Upper lobe of left lung (tissue), 6 donors: ENCODE data around the gene TBKBP1. TPM values are rescaled to one million over a fixed set of nuclear protein-coding genes. Genes with fewer than 3 reads are reported as not detected.
A peak's percentile ranks its signal among the peaks of the same experiment; 100 is the strongest.

Experiments
- ATAC-seq, 2 donors: fragments of 200-7000 bp; cut with Tn5 transposase; one replicate each; pipeline ENCODE4 v1.9.1; 2022; ENCODE audit warnings: mild to moderate bottlenecking in 2 of 2, moderate library complexity in 2 of 2; ENCODE audit not compliant: low FRiP score in 2 of 2
- DNase-seq, 2 donors: peaks; one replicate each; pipeline ENCODE4 v3.0.0-alpha.2; 2019 to 2020
- H3K27ac ChIP-seq, 4 donors: fragments of 200-600 bp; sonication (generic); one replicate each; pipeline ENCODE4 v1.5.1; 2016 to 2019
- H3K27me3 ChIP-seq, 4 donors: fragments of 200-600 bp; sonication (generic); one replicate each; pipeline ENCODE4 v1.5.1; 2017 to 2019
- H3K36me3 ChIP-seq, 4 donors: fragments of 200-600 bp; sonication (generic); one replicate each; pipeline ENCODE4 v1.5.1; 2016 to 2019
- H3K4me1 ChIP-seq, 4 donors: fragments of 200-600 bp; sonication (generic); one replicate each; pipeline ENCODE4 v1.5.1; 2018 to 2019
- H3K4me3 ChIP-seq, 4 donors: fragments of 200-600 bp; sonication (generic); one replicate each; pipeline ENCODE4 v1.5.1; 2017 to 2019; ENCODE audit warnings: mild to moderate bottlenecking in 2 of 4, moderate library complexity in 1 of 4
- H3K9me3 ChIP-seq, 4 donors: fragments of 200-600 bp; sonication (generic); one replicate each; pipeline ENCODE4 v1.5.1; 2018 to 2019
- CTCF ChIP-seq, 6 experiments: fragments of 450-650 bp in 4 of 6; fragments of 200-600 bp in 2 of 6; sonication (generic) in 2 of 6; IDR thresholded peaks; one replicate each; pipeline ENCODE4 v1.5.1; 2016 to 2019; ENCODE audit warnings: antibody characterized with exemption in 6 of 6
- EP300 ChIP-seq, 4 donors: sonication (generic); formaldehyde crosslinking; IDR thresholded peaks; one replicate each; pipeline ENCODE4 v1.5.1; 2017; ENCODE audit warnings: antibody characterized with exemption in 4 of 4, control low read depth in 2 of 4
- POLR2A ChIP-seq, 4 donors: fragments of 450-650 bp; IDR thresholded peaks; one replicate each; pipeline ENCODE4 v1.5.1; 2016 to 2017; ENCODE audit warnings: antibody characterized with exemption in 4 of 4, mild to moderate bottlenecking in 2 of 4
- POLR2AphosphoS5 ChIP-seq, 2 donors: sonication (generic); formaldehyde crosslinking; IDR thresholded peaks; one replicate each; pipeline ENCODE4 v1.5.1; 2017; ENCODE audit warnings: antibody characterized with exemption in 2 of 2
- WGBS, 2 donors: methylation state at CpG; one replicate each; pipeline ENCODE4 v1.1.5; 2017 to 2018; 5-methylcytosine and 5-hydroxymethylcytosine counted together
- total RNA-seq, 6 donors: library from RNA; depleted of rRNA in 4 of 6; stranded (reverse); fragments of >200 nt in 4 of 6; gene quantifications; one replicate each; pipeline versions ENCODE4 v1.1.0 to v1.2.1, GENCODE V29; 2016 to 2021
- donor health status: DM: no; HTN: no; CAD: no; lungs with moderate emphysema.
- donor health status: DM: no; HTN: yes; CAD: no; lungs with severe emphysema.

TBKBP1 gene
- total RNA-seq, 6 donors from 2014 or later, result 6.4 to 28.3 (median 12.8) TPM

GRCh38 chr17:47684025-47684424 is 9.9 kb upstream of the TBKBP1 start:
- TF ChIP-seq POLR2A (IDR thresholded peaks at IDR 0.05) (no peak), POLR2AphosphoS5 (IDR thresholded peaks at IDR 0.05) (no peak), CTCF (IDR thresholded peaks at IDR 0.05) (no peak), EP300 (IDR thresholded peaks at IDR 0.05) (no peak)
- Histone ChIP-seq H3K27me3 (no peaks in the 10 kb centered on the region), H3K36me3 (peaks cover 24 to 66% (median 45%) of the 10 kb centered on the region in 4 donors), H3K9me3 (no peaks in the 10 kb centered on the region), H3K27ac (no peak overlapping the region), H3K4me3 (no peak overlapping the region), H3K4me1 (peaks cover 0 to 8% (median 2%) of the 10 kb centered on the region in 4 donors)
- ATAC-seq (no peak), DNase-seq (no peak)
- 88 to 93% methylated on average over 4 of the region's 4 CpGs for WGBS, 2 donors

- ATAC-seq, result no peak
- no peak for DNase-seq
- Histone ChIP-seq H3K36me3 (peaks cover 17 to 60% (median 38%) of the 10 kb centered on the region in 4 donors), H3K4me3 (no peak overlapping the region), H3K9me3 (no peaks in the 10 kb centered on the region), H3K27me3 (no peaks in the 10 kb centered on the region), H3K4me1 (peaks cover 0 to 8% (median 2%) of the 10 kb centered on the region in 4 donors), H3K27ac (no peak overlapping the region)
- TF ChIP-seq POLR2AphosphoS5 (IDR thresholded peaks at IDR 0.05) (no peak), EP300 (IDR thresholded peaks at IDR 0.05) (no peak), POLR2A (IDR thresholded peaks at IDR 0.05) (no peak), CTCF (IDR thresholded peaks at IDR 0.05) (no peak)
- 89 to 90% methylated on average over 4 of the region's 4 CpGs for WGBS, 2 donors
These were observed 9.3 kb upstream of the TBKBP1 start for GRCh38 chr17:47684535-47685193.

- 92 to 93% methylated on average over 4 of the region's 4 CpGs for WGBS, 2 donors
- ATAC-seq (no peak), DNase-seq (no peak)
- Histone ChIP-seq H3K9me3 (no peaks in the 10 kb centered on the region), H3K4me3 (no peak overlapping the region), H3K27me3 (no peaks in the 10 kb centered on the region), H3K36me3 (peaks cover 8 to 49% (median 28%) of the 10 kb centered on the region in 4 donors), H3K27ac (peak overlapping the region in 1 of 4 donors; percentile 27), H3K4me1 (peaks cover 0 to 8% (median 2%) of the 10 kb centered on the region in 4 donors)
- no peak for TF ChIP-seq EP300 (IDR thresholded peaks at IDR 0.05)
- no peak for TF ChIP-seq CTCF (IDR thresholded peaks at IDR 0.05)
- TF ChIP-seq POLR2AphosphoS5 (IDR thresholded peaks at IDR 0.05), result no peak
- TF ChIP-seq POLR2A (IDR thresholded peaks at IDR 0.05), result no peak
These were observed 8.2 kb upstream of the TBKBP1 start for GRCh38 chr17:47685556-47686275.

GRCh38 chr17:47686276-47686635 is 7.7 kb upstream of the TBKBP1 start:
- no peak overlapping the region for H3K4me3 ChIP-seq
- no peak for ATAC-seq
- peaks cover 4 to 44% (median 22%) of the 10 kb centered on the region in 4 donors for H3K36me3 ChIP-seq
- TF ChIP-seq POLR2A (IDR thresholded peaks at IDR 0.05) (no peak), POLR2AphosphoS5 (IDR thresholded peaks at IDR 0.05) (no peak), EP300 (IDR thresholded peaks at IDR 0.05) (no peak), CTCF (IDR thresholded peaks at IDR 0.05) (no peak)
- WGBS, 2 donors, result 71 to 72% methylated on average over 1 of the region's 1 CpG
- no peaks in the 10 kb centered on the region for H3K9me3 ChIP-seq
- H3K4me1 ChIP-seq, result peaks cover 0 to 8% (median 3%) of the 10 kb centered on the region in 4 donors
- no peak for DNase-seq
- peak overlapping the region in 1 of 4 donors; percentile 27 for H3K27ac ChIP-seq
- H3K27me3 ChIP-seq, result no peaks in the 10 kb centered on the region
